Activated CD8-positive, alpha-beta memory T cell treated with anti-CD3 and anti-CD28 coated beads, Interleukin-2, amount 10 ng/mL, durations not matched to agents 7 days and 5 days (primary cell): Measurements from ENCODE around the gene SH2D3C. TPM values are rescaled to one million over a fixed set of nuclear protein-coding genes. Genes with fewer than 3 reads are reported as not detected.
A peak's percentile ranks its signal among the peaks of the same experiment; 100 is the strongest.

Experiments used
- ATAC-seq: fragments of 150-1000 bp; cut with Tn5 transposase; one replicate; pipeline ENCODE4 v1.10.0; 2021; ENCODE audit warnings: moderate library complexity
- CTCF ChIA-PET: fragments of 350-600 bp; sonication (Branson Sonifier 250); formaldehyde crosslinking; loops from one replicate; lab custom pipeline; 2021; ENCODE audit warnings: antibody characterized with exemption; lab: Charles Lee
- DNase-seq: peaks from one replicate; pipeline ENCODE4 v3.0.0-alpha.2; 2020
- H3K27ac Mint-ChIP-seq: one replicate; pipeline ENCODE4 v1.8.0; 2021; ENCODE audit warnings: mild to moderate bottlenecking, mixed read lengths
- H3K27me3 Mint-ChIP-seq: one replicate; pipeline ENCODE4 v1.8.0; 2021; ENCODE audit warnings: mixed read lengths
- H3K36me3 Mint-ChIP-seq: one replicate; pipeline ENCODE4 v1.8.0; 2021; ENCODE audit warnings: mild to moderate bottlenecking, mixed read lengths
- H3K4me1 Mint-ChIP-seq: one replicate; pipeline ENCODE4 v1.8.0; 2021; ENCODE audit warnings: mixed read lengths
- H3K4me3 Mint-ChIP-seq: one replicate; pipeline ENCODE4 v1.8.0; 2021; ENCODE audit warnings: mild to moderate bottlenecking, moderate library complexity, mixed read lengths
- H3K9me3 Mint-ChIP-seq: one replicate; pipeline ENCODE4 v1.8.0; 2022; ENCODE audit warnings: low read depth, mixed read lengths
- total RNA-seq, 2 experiments: library from RNA; stranded (reverse); gene quantifications; one replicate each; pipeline ENCODE4 v1.2.3, GENCODE V29; 2021

SH2D3C gene
- total RNA-seq, 2 experiments from 2014 or later: 75.2 to 87.8 TPM

GRCh38 chr9:127734247-127734746, 44.2 kb downstream of the SH2D3C start:
- peak overlapping the region; percentile 76 for H3K4me3 Mint-ChIP-seq
- H3K27me3 Mint-ChIP-seq: no peaks in the 10 kb centered on the region
- no peaks in the 10 kb centered on the region for H3K9me3 Mint-ChIP-seq
- DNase-seq: no peak
- ATAC-seq: no peak
- H3K4me1 Mint-ChIP-seq: peaks cover 20% of the 10 kb centered on the region
- H3K36me3 Mint-ChIP-seq: peaks cover 9% of the 10 kb centered on the region
- CTCF ChIA-PET: interaction anchor here (0.6 to 5.3 kb wide), 76 partner anchors 9 to 793 kb away, joined by 3 to 86 read pairs (median 5); partner anchors contain the start of genes CDK9, CFAP157, ENG and PIP5KL1
- H3K27ac Mint-ChIP-seq: peak overlapping the region; percentile 79

- Mint-ChIP-seq H3K27ac (peak overlapping the region; percentile 79), H3K36me3 (peaks cover 9% of the 10 kb centered on the region)
These were observed 44.9 kb downstream of the SH2D3C start for GRCh38 chr9:127733614-127734013.

GRCh38 chr9:127732444-127732843, 46.0 kb downstream of the SH2D3C start:
- Mint-ChIP-seq H3K27ac (no peak overlapping the region), H3K4me3 (no peak overlapping the region), H3K36me3 (peaks cover 3% of the 10 kb centered on the region), H3K9me3 (no peaks in the 10 kb centered on the region), H3K27me3 (no peaks in the 10 kb centered on the region), H3K4me1 (peaks cover 20% of the 10 kb centered on the region)
- DNase-seq: no peak
- CTCF ChIA-PET: interaction anchor here (1.1 to 5.3 kb wide), 6 partner anchors 26 to 207 kb away, joined by 3 to 86 read pairs (median 4); partner anchors contain the start of genes CDK9 and CFAP157
- no peak for ATAC-seq

More at GRCh38 chr9:127733614-127734013, 44.9 kb downstream of the SH2D3C start:
- CTCF ChIA-PET: interaction anchor here (1.0 to 5.3 kb wide), 18 partner anchors 11 to 230 kb away, joined by 4 to 86 read pairs (median 23); partner anchors contain the start of genes CDK9, CFAP157, PTRH1 and STXBP1
- no peaks in the 10 kb centered on the region for H3K9me3 Mint-ChIP-seq
- ATAC-seq (no peak), DNase-seq (no peak)
- H3K4me1 Mint-ChIP-seq: peaks cover 20% of the 10 kb centered on the region
- peak overlapping the region; percentile 76 for H3K4me3 Mint-ChIP-seq
- no peaks in the 10 kb centered on the region for H3K27me3 Mint-ChIP-seq

GRCh38 chr9:127731938-127732337, 46.5 kb downstream of the SH2D3C start:
- Mint-ChIP-seq H3K27ac (no peak overlapping the region), H3K4me3 (no peak overlapping the region), H3K9me3 (no peaks in the 10 kb centered on the region), H3K36me3 (peaks cover 2% of the 10 kb centered on the region), H3K27me3 (no peaks in the 10 kb centered on the region), H3K4me1 (peaks cover 20% of the 10 kb centered on the region)
- CTCF ChIA-PET: interaction anchor here (1.1 to 3.6 kb wide), 5 partner anchors 25 to 206 kb away, joined by 3 to 45 read pairs (median 5); partner anchors contain the start of gene CFAP157
- DNase-seq (no peak), ATAC-seq (no peak)

- CTCF ChIA-PET: interaction anchor here (1.0 to 1.5 kb wide), 4 partner anchors 141 to 205 kb away, joined by 3 to 8 read pairs (median 4); no protein-coding TSS in a partner anchor
- no peak overlapping the region for H3K27ac Mint-ChIP-seq
- H3K9me3 Mint-ChIP-seq: no peaks in the 10 kb centered on the region
- no peak for ATAC-seq
- H3K4me1 Mint-ChIP-seq: peaks cover 19% of the 10 kb centered on the region
- no peak overlapping the region for H3K4me3 Mint-ChIP-seq
- H3K27me3 Mint-ChIP-seq: no peaks in the 10 kb centered on the region
- DNase-seq: no peak
- H3K36me3 Mint-ChIP-seq: peaks cover 2% of the 10 kb centered on the region
These were observed 47.6 kb downstream of the SH2D3C start for GRCh38 chr9:127730799-127731410.

GRCh38 chr9:127730262-127730661, 48.2 kb downstream of the SH2D3C start:
- H3K27ac Mint-ChIP-seq: no peak overlapping the region
- peaks cover 2% of the 10 kb centered on the region for H3K36me3 Mint-ChIP-seq
- DNase-seq (no peak), ATAC-seq (no peak)
- peaks cover 12% of the 10 kb centered on the region for H3K4me1 Mint-ChIP-seq
- CTCF ChIA-PET: interaction anchor here (1.0 kb wide), 1 partner anchor 142 kb away, joined by 3 read pairs; no protein-coding TSS in a partner anchor
- no peaks in the 10 kb centered on the region for H3K9me3 Mint-ChIP-seq
- H3K27me3 Mint-ChIP-seq: no peaks in the 10 kb centered on the region
- H3K4me3 Mint-ChIP-seq: no peak overlapping the region

- Mint-ChIP-seq H3K36me3 (peaks cover 2% of the 10 kb centered on the region), H3K4me3 (no peak overlapping the region), H3K9me3 (no peaks in the 10 kb centered on the region), H3K27me3 (no peaks in the 10 kb centered on the region), H3K4me1 (peaks cover 12% of the 10 kb centered on the region), H3K27ac (no peak overlapping the region)
- ATAC-seq: no peak
- DNase-seq: no peak
- CTCF ChIA-PET: interaction anchor here (0.7 to 1.8 kb wide), 4 partner anchors 14 to 147 kb away, joined by 3 to 5 read pairs (median 4); partner anchors contain the start of genes PTRH1 and TTC16
These were observed 48.8 kb downstream of the SH2D3C start for GRCh38 chr9:127729522-127730256.

- DNase-seq (no peak), ATAC-seq (no peak)
- no peak overlapping the region for H3K27ac Mint-ChIP-seq
- CTCF ChIA-PET: interaction anchor here (0.7 to 1.8 kb wide), 4 partner anchors 13 to 146 kb away, joined by 3 to 5 read pairs (median 4); partner anchors contain the start of genes PTRH1 and TTC16
- no peaks in the 10 kb centered on the region for H3K27me3 Mint-ChIP-seq
- no peak overlapping the region for H3K4me3 Mint-ChIP-seq
- no peaks in the 10 kb centered on the region for H3K9me3 Mint-ChIP-seq
- peaks cover 2% of the 10 kb centered on the region for H3K36me3 Mint-ChIP-seq
- H3K4me1 Mint-ChIP-seq: peaks cover 4% of the 10 kb centered on the region
These were observed 49.7 kb downstream of the SH2D3C start for GRCh38 chr9:127728808-127729207.

- DNase-seq (no peak), ATAC-seq (no peak)
- Mint-ChIP-seq H3K27ac (no peak overlapping the region), H3K27me3 (no peaks in the 10 kb centered on the region), H3K9me3 (no peaks in the 10 kb centered on the region), H3K4me3 (no peak overlapping the region), H3K36me3 (no peaks in the 10 kb centered on the region), H3K4me1 (no peaks in the 10 kb centered on the region)
- CTCF ChIA-PET: no interaction called here
These were observed 51.6 kb downstream of the SH2D3C start for GRCh38 chr9:127726871-127727270.

- ATAC-seq (no peak), DNase-seq (no peak)
- peaks cover 22% of the 10 kb centered on the region for H3K4me1 Mint-ChIP-seq
- H3K27ac Mint-ChIP-seq: no peak overlapping the region
- no peak overlapping the region for H3K4me3 Mint-ChIP-seq
- H3K27me3 Mint-ChIP-seq: no peaks in the 10 kb centered on the region
- CTCF ChIA-PET: interaction anchor here (1.2 to 1.6 kb wide), 2 partner anchors 11 to 24 kb away, joined by 3 to 7 read pairs; partner anchors contain the start of gene TOR2A
- no peaks in the 10 kb centered on the region for H3K9me3 Mint-ChIP-seq
- no peaks in the 10 kb centered on the region for H3K36me3 Mint-ChIP-seq
These were observed 54.5 kb downstream of the SH2D3C start for GRCh38 chr9:127724012-127724411.

GRCh38 chr9:127723444-127723843, 55.0 kb downstream of the SH2D3C start:
- CTCF ChIA-PET: no interaction called here
- H3K36me3 Mint-ChIP-seq: no peaks in the 10 kb centered on the region
- no peak for ATAC-seq
- peaks cover 22% of the 10 kb centered on the region for H3K4me1 Mint-ChIP-seq
- H3K4me3 Mint-ChIP-seq: no peak overlapping the region
- no peaks in the 10 kb centered on the region for H3K9me3 Mint-ChIP-seq
- H3K27ac Mint-ChIP-seq: no peak overlapping the region
- no peak for DNase-seq
- H3K27me3 Mint-ChIP-seq: no peaks in the 10 kb centered on the region

GRCh38 chr9:127723013-127723412, 55.5 kb downstream of the SH2D3C start:
- no peak overlapping the region for H3K4me3 Mint-ChIP-seq
- H3K36me3 Mint-ChIP-seq: no peaks in the 10 kb centered on the region
- DNase-seq: no peak
- no peak overlapping the region for H3K27ac Mint-ChIP-seq
- H3K27me3 Mint-ChIP-seq: no peaks in the 10 kb centered on the region
- CTCF ChIA-PET: no interaction called here
- H3K9me3 Mint-ChIP-seq: no peaks in the 10 kb centered on the region
- no peak for ATAC-seq
- H3K4me1 Mint-ChIP-seq: peaks cover 22% of the 10 kb centered on the region
